NCI-H82 (cell line): ENCODE data around the gene SLC25A13.

ENCODE experiments used
- DNase-seq: peaks from one replicate; lab custom pipeline; 2025; lab: John Stamatoyannopoulos, UW

Gene SLC25A13

DNA sequence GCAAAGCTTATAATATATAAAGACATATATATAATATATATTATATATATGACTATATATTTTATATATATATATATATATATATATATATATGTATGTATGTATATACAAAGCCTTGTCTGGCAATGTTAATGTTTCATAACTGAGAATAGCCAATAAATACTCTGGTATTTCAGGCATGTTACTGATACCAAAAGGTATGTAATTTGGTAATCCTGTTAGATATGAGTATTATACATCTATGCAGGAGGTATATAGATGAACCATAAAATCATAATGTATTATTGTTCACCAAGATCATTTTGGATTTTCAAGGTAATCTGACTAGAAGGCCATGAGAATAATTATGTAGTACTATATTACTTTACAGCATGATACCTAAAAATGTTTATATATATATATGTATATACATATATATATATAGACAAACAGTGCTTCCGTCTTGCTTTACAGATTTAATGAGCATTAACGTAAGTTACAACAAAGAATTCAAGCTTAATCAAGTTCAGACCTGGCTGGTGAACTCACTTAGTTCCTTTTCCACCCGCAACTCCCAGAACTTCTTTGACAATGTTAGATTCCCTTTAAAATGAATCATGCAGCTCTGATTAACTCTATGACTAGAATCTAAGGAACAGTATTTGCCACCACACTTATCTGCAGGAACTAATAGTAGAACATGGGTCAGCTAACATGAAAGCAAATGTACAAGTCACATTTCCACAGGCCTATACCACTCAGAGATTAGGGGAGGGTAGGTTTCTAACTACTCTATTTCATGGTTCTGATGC, 82.7 kb downstream of the SLC25A13 start:
- no peak for DNase-seq

GRCh38 chr7:96238474-96238873, 83.4 kb downstream of the SLC25A13 start:
- no peak for DNase-seq

DNA sequence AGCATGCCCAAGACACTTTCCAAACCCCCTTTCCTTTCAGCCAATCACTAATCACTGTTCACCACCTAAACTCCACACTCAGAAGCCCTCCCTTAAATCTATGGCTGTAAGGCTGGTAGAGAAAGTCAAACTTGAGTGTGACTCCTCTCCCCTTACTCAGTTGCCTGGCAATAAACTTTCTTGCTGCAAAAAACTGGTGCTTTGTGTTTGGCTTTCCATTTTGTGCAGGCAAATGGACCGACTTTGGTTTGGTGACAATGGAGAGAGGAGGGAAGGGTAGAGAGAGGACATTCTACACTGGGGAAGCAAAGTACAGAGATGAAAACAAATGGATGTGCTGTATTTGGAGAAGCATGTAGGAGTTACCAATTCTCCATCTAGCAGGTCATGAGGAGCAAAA, 84.9 kb downstream of the SLC25A13 start:
- DNase-seq: no peak

- DNase-seq: peak; percentile 31
Measured at GRCh38 chr7:96236198-96237039, 85.5 kb downstream of the SLC25A13 start.

DNA sequence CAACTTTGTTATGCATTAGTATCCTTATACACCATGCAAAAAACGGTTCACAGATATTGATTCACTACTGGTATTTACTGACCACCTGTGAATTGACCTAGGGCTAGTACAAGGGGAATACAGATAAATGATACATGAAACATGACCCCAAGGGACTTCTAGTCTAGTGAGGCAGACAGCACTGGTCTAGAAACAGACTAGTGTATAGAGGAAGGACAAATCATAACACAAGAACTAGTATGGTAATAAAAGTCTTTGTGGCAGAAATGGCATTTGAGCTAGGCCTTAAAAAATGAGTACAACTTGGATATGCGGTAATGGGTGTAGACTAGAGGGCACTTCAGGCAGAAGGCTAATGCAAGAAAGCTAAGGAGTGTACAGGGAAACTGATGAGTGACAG, 86.6 kb downstream of the SLC25A13 start:
- DNase-seq: no peak

- DNase-seq: no peak
Measured at GRCh38 chr7:96233528-96234154, 88.3 kb downstream of the SLC25A13 start.

DNA sequence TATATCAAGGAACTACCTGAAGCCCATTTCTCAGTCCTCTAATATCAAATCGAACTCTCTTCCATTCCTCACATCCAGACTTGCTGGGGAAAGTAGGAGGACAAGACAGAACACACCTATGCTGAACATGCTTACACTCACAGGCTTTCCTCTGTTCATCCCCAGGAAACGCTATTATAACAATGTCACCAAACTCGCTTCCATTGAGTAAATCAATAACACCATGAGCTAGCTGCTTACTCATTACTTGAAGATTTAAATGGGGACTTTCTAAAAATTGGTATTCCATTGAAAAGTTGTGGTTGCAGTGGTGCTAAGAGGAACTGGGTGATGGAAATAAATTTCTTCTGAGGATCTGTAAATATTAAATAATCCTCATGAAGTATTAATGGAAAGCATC, 88.8 kb downstream of the SLC25A13 start:
- DNase-seq: no peak

- DNase-seq: no peak
Measured at GRCh38 chr7:96228760-96229159, 93.1 kb downstream of the SLC25A13 start.

- no peak for DNase-seq
Measured at GRCh38 chr7:96225251-96225650, 96.6 kb downstream of the SLC25A13 start.

DNA sequence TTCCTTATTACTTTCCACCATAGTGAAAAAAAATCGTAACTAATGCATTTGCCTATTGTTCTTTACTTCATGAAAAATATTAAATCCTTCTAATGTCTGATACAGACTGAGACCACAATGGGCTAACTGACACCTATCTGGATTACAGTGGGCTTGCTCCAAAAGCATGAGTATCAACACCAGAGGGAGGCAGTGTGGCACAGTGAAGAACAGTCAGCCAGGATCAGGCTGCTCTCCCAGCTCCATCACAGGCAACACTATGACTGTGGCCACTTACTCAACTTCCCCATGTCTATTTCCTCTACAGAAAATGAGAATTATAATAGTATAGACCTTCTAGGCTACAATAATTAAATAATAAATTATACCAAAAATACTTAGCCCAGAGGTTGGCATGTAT, 97.2 kb downstream of the SLC25A13 start:
- peak; percentile 37 for DNase-seq

DNA sequence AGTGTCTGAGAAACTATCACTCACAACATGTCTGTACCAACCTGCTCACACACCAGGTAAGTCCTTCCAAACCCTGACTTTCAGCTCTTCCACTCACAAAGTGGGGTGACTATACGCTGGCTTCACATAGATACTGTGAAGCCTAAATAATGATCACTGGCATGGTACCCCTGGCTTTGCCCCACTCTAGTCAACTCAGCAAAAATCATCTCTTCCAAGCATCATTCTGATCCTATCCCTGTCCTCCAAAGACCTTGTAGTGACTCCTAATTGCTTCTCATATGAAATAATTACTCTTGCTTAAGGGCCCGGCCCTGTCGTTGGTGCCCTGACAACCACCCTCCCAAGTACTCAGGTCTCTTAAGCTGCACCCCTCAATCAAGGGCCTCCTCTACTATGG, 97.8 kb downstream of the SLC25A13 start:
- DNase-seq: no peak

DNA sequence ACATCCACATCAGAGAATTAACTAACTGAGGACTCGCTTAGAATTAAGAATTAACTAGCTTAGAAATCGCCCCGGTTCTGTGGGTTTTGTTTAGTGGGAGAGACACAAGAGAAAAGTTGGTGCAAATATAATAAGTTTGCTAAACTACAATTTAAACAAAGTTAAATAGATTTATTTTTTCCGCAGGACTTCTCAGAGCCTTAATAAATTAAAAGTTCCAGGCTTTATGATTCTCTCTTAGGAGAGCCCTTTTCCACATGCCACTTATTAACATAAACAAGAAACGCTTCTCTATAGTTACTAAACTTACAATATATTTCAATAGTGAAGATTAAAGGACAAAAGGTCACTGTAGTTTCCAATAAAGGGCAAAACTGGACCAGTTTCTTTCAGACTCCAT, 100.0 kb downstream of the SLC25A13 start:
- DNase-seq: no peak

- DNase-seq: no peak
Measured at GRCh38 chr7:96219378-96220130, 102.3 kb downstream of the SLC25A13 start.

DNA sequence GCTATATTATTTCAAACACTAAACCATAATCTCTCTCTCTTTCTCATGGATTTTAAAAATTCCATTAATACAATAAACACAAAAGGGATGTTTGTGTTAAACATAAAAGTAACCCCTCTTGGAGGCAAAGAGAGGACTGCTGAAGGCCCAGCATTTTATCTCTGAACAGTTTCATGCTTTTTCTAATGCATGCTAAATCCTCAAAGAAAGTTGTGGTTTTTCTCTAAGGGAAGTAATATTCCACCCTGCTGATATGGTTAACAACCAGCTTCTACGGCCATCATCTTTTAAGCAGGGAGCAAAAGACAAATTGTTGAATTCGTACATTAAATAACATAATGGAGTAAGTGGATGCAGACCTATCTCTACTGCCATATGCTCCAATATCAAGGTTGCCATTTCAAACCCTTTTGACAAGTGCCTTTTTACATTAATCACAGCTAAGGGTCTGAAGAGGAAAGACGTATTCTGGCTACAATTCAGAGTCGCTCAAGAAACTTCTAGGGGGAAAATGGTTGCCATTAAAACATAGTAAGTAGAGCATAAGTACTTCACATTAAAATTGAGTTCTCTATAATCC, 103.1 kb downstream of the SLC25A13 start:
- DNase-seq: no peak

DNA sequence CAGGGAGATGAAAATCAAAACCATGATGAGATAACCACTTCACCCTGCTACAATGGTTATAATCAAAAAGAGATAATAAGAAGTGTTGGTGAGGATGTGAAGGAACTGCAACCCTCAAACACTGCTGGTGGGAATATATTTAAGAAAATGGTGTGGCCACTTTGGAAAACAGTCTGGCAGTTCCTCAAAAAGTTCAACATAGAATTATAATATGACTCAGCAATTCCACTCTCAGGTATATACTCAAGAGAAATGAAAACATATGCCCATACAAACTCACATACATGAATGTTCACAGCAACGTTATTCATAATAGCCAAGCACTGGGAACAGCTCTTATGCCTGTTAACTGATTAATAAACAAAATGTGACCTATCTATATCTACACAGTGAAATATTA, 104.8 kb downstream of the SLC25A13 start:
- DNase-seq: no peak

DNA sequence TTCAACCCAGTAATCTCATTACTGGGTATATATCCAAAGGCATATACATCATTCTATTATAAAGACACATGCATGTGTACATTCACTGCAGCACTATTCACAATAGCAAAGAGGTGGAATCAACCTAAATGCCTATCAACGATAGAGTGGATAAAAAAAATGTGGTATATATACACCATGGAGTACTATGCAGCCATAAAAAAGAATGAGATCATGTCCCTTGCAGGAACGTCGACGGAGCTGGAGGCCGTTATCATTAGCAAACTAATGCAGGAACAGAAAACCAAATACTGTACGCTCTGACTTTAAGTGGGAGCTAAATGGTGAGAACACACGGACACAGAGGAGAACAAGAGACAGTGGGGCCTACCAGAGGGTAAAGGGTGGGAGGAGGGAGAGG, 105.5 kb downstream of the SLC25A13 start:
- DNase-seq: no peak

- no peak for DNase-seq
Measured at GRCh38 chr7:96212474-96212873, 109.4 kb downstream of the SLC25A13 start.

- no peak for DNase-seq
Measured at GRCh38 chr7:96211954-96212353, 109.9 kb downstream of the SLC25A13 start.

DNA sequence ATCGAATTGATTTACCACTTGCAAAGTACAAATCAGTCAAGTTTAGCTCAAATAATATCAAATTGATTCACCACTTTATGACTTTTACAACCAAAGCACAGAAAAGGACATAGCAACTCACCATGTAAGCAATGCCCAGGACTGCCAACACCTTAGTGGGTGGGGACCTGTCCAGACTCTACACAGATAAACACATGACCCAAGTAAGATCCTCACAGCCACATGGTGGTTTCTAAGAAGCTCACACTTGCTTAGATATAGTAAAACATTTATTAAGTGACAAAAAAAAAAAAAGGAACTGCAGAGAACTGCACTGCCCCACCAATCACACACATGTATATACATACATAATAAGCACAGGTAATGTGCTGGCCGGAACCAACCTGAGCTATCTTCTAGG, 116.2 kb downstream of the SLC25A13 start:
- DNase-seq: no peak

DNA sequence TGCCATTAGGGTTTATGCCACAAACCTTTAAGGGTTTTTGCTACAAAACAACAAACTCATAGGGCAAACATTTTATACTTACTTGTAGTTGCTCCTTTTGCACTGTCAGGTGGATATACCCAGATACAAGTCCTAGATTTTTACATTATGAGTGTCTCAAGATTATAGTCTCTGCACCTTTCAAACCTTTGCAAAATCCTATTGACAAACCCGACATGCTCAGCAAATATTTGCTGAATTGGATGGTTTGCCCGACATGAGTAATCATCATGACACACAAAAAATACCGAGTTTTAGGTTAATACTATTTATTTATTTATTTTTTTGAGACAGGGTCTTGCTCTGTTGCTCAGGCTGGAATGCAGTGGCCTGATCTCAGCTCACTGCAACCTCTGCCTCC, 117.3 kb downstream of the SLC25A13 start:
- no peak for DNase-seq

- DNase-seq: no peak
Measured at GRCh38 chr7:96203786-96204185, 118.1 kb downstream of the SLC25A13 start.

- no peak for DNase-seq
Measured at GRCh38 chr7:96202102-96202501, 119.8 kb downstream of the SLC25A13 start.
